ENCODE measurements around the gene LASP1.

LASP1 gene

DNA sequence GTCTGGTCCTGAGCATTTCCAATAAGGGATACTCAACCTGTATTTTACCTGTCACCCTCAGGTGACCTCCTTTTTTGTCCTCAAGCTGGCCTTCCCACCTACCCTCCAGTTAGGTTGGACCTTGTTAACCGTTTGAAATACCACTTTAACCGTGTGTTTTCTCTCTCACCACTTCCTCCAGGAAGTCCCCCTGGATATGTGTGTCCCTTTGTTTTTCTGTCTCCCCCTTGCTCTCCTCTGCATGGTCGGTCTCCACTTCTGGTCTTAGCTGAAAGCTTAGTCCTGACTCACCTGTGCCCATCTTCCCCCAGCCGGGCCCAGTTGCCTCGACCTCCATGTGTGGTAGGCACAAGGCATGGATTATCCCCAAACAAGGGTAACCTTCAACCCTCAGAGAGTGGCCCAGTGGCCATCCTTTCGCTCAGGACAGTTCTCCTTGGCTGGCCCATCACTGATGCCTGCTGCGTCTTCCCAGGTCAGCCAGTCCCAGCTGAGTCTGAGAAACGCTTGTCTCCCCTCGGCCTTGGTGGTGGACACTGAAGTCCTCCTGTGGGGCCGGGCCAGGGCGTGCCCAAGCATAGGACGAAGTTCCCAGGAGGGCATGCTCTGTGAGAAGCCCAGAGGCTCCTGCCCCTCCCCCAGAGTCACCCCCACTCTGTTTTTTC, 20.0 kb downstream of the LASP1 start:
- DNase-seq (ENCODE audit: insufficient read length, low spot score): no peak
- no peak for TF ChIP-seq POLR2A (IDR thresholded peaks at IDR 0.05; ENCODE audit: low read depth, low read length)
- no peak for FAIRE-seq

DNA sequence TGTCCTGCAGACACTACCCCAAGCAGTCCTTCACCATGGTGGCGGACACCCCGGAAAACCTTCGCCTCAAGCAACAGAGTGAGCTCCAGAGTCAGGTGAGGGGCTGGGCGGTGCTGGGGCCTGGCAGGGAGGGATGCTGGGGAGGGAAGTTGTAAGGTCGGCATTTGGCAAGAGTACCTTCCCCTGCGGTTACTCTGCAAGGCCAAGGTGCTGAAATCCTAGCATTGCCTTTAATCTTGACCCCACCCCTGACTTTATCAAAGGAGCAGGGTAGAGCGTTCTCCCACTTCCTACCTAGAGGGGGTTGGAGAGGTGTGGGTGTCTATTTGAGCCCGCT, 20.5 kb downstream of the LASP1 start:
- FAIRE-seq: no peak
- TF ChIP-seq POLR2A (IDR thresholded peaks at IDR 0.05; ENCODE audit: low read depth, low read length): no peak
- no peak for DNase-seq (ENCODE audit: insufficient read length, low spot score)

DNA sequence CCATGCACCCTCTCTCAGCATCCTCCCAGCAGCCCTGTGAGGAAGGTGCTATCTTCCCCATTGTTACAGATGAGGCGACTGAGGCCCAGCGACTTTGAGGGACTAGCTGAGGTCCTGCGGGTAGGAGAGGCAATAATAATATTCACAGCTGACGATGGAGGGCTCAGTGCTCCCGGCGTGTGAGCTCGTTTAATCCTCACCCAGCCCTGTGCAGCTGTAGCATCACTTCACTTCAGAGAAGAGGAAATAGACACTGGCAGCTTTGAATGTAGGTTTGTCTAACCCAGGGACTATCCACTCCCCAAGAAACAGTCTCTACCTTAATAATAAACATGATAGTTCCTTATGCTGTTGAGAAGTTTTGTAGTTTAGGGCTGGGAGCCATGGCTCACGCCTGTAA, 21.6 kb downstream of the LASP1 start:
- FAIRE-seq (no peak), DNase-seq (ENCODE audit: insufficient read length, low spot score) (no peak)
- TF ChIP-seq POLR2A (IDR thresholded peaks at IDR 0.05; ENCODE audit: low read depth, low read length): no peak

DNA sequence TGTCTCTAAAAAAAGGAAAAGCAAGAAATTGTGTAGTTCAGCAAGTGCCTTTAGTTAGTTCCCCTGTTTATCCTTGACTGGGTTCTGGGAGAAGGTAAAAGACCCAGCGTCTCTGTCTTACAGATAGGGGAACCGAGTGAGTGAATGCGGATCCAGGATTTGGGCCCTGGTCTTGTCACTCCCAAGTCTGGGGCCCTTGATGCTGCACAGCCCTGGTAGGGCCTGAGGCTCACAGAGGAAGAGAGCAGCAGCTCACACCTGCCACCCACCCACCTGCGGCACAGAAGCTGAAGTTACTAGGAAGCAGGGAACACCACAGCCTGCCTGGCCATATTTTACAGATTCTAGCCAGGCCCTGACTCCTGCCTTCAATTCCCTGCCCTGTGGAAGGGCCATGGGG, 22.2 kb downstream of the LASP1 start:
- FAIRE-seq (no peak), DNase-seq (ENCODE audit: insufficient read length, low spot score) (no peak)
- no peak for TF ChIP-seq POLR2A (IDR thresholded peaks at IDR 0.05; ENCODE audit: low read depth, low read length)

DNA sequence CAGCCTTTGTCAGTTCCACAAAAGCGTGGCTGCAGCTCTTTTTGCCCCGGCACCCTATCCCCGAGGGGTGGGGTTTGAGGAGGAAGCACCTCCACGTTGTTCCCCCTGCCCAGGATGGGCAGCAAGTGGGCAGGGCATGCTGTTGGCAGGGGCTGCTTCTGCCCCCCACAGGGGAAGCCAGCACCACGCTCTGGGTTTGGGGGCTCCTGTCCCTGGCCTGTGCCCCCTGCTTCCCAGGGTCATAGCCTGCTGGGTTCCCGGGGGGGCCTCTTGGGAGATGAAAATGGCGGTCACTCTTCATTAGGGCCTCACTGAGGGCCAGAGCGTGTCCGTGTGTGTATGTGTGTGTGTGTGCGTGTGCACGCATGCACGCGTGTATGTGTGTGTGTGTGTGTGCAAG, 22.8 kb downstream of the LASP1 start:
- FAIRE-seq (no peak), DNase-seq (ENCODE audit: insufficient read length, low spot score) (no peak)
- no peak for TF ChIP-seq POLR2A (IDR thresholded peaks at IDR 0.05; ENCODE audit: low read depth, low read length)

DNA sequence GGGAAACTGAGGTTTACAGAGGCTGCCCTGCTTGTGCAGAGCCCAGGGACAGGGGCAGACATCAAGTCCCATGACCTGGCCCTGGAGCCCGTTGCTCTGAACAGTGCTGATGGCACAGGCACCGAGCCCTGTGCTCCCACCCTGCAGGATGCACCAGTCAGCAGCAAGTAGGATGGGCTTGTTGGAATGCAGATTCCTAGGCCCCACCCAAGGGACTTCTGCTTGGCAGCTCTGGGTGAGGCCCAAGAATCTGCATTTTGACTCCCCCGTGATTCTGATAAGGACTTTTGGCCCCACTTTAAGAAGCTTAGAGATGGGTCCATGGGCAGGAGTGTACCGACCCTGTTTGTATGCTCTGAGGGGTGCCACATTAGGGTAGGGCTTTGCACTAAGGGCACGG, 23.3 kb downstream of the LASP1 start:
- DNase-seq (ENCODE audit: insufficient read length, low spot score) (no peak), FAIRE-seq (no peak)
- no peak for TF ChIP-seq POLR2A (IDR thresholded peaks at IDR 0.05; ENCODE audit: low read depth, low read length)

DNA sequence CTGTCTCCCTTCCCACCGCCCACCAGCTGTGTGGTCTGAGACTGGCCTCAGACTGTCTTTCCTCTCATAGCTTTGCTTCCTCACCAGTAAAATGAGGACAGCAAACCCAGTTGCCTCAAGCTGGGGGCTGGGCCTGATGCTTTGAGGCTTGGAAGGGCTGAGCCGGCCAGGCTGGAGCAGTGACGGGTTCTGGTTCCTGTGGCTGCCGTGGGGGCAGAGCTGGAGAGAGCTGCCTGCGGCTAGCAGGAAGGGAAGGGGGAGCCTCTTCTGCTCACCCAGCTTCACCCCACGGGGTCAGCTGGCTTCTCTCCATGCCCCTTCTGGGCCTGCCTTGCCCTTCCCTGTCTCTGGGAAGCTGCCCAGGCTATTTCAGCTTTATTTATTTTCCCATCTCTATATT, 23.7 kb downstream of the LASP1 start:
- FAIRE-seq: no peak
- no peak for TF ChIP-seq POLR2A (IDR thresholded peaks at IDR 0.05; ENCODE audit: low read depth, low read length)

DNA sequence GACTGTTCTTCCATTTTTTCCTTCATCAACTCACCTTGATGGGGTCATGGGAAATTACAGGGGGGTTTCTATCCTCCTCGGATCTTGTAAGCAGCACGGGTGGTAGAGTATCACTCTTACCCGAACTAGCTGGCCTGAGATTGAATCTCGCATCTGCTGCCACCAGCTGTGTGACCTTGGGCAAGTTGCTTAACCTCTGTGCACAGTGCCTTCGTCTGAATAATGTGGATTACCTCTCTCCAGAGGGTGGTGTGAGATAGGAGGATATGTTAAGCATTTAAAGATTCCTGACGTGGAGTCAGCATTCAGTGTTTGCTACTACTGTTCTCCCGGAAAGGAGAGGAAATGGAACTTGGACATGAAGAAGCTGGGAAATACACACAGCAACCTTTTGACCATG, 24.4 kb downstream of the LASP1 start:
- DNase-seq (ENCODE audit: insufficient read length, low spot score): no peak
- no peak for TF ChIP-seq POLR2A (IDR thresholded peaks at IDR 0.05; ENCODE audit: low read depth, low read length)
- FAIRE-seq: no peak

More for the DNA sequence above, 23.7 kb downstream of the LASP1 start:
- DNase-seq (ENCODE audit: insufficient read length, low spot score): no peak

DNA sequence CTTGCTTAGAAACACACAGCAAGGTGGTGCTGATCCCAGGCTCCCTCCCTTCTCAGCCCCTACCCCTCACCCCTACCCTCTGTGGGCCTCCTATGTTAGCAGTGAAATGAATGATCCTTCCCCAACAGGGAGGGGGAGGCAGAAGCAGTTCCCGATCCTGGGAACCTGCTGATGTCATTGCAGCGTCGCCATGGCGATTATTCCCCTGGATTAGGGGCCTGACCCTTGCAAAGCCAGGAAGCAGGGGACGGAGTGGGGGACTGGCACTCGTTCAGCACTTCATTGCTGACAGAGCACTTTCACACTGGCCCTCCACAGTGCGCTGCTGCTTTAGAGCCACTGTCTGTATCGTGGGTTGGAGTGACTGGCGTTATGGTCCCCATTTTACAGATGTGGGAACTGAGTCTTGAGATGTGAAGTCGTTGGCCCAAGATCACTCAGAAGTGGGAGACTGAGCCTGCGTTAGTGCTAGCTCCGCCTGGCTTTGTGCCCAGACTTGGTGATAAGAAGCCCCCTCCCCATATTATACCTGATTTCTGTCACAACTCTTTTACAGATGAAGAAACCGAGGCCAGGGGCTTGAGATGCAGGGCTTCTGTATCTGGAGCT, 26.6 kb downstream of the LASP1 start:
- FAIRE-seq: no peak
- no peak for TF ChIP-seq POLR2A (IDR thresholded peaks at IDR 0.05; ENCODE audit: low read depth, low read length)
- DNase-seq (ENCODE audit: insufficient read length, low spot score): no peak

DNA sequence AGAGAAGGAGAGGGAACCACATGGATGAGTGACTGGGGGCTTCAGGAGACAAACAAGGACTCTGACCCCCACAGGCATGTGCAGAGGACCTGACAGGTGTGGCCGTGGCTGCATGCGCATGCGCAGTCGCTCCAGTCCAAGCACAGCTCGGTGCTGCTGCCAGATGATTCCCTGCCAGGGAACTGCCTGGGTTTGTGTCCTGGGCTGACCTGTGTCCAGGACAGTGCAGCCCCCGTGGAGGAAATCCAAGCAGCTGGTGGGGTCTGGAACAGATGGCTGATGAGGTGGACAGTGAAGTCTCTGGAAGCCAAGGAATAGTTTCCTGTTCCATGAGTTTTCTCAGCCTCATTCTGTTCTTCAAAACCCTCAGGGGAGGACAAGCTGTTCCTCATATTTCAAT, 27.3 kb downstream of the LASP1 start:
- DNase-seq (ENCODE audit: insufficient read length, low spot score): no peak
- TF ChIP-seq POLR2A (IDR thresholded peaks at IDR 0.05; ENCODE audit: low read depth, low read length): no peak
- no peak for FAIRE-seq

DNA sequence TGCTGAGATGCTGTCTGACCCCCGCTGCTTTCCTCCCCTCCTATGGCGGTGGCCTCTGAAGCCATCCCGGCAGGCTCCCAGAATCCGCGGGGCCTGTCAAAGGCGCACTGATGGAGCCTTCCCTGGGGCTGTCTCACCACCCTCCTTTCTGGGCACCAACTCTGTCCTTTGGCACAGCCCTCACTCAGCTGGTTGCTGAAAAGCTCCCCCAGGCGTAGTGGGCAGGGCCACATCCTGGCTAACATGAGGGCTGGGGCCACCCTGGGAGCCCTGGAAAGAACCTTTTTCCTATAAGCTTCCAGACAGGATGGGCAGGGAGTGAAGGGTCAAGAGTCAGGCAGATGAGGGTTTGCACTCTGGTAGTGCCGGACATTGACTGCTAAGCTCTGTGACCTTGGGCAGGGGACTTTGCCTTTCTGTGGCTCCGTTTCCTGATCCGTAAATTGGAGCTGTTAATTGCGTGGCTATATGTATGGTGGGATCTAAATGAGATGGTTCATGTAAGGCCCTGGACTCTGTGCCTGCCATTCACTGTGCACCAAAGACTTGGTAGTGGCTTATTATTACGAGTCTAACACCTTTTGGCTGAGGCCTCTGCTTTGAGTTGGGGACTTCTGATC, 27.9 kb downstream of the LASP1 start:
- no peak for TF ChIP-seq POLR2A (IDR thresholded peaks at IDR 0.05; ENCODE audit: low read depth, low read length)
- FAIRE-seq: no peak
- no peak for DNase-seq (ENCODE audit: insufficient read length, low spot score)

DNA sequence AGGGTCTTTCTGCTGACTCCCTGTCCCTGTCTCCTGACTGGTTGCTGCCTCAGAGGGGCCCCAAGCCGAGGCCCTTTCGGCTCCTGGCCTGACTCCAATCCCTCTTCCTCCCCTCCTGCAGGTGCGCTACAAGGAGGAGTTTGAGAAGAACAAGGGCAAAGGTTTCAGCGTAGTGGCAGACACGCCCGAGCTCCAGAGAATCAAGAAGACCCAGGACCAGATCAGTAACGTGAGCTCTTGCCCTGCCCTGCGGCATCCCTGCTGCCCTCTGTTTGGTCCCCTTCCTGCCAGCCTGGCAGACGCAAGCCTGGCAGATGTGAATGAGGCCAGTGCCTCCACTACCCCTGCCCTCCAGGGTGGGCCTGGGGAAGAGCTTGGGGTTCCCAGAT, 28.4 kb downstream of the LASP1 start:
- no peak for TF ChIP-seq POLR2A (IDR thresholded peaks at IDR 0.05; ENCODE audit: low read depth, low read length)
- DNase-seq (ENCODE audit: insufficient read length, low spot score) (no peak), FAIRE-seq (no peak)

DNA sequence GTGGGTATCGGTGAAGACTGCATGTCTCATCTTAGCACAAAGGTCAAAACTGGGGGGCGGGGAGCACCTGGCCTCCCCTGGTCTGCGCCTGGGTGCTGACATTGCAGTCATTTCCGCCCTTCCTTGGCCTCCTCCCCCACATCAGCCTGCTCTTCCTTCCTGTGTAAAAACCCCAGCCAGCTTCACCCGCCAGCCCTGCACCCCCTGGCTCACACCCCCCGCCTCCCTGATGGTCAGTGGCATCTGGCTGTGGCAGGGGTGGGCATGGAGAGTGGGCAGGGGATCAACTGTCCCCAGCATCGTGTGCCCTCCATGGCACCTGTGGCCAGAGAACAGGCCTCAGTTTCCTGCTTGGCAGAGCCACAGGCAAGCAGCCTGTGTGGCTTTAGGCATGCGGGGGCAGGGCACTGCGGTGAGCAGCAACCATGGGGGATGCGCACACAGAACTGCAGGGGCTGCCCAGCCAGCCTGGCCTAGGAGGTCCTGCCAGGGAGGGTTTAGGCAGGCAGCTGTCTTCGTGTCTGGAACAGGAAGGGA, 29.0 kb downstream of the LASP1 start:
- DNase-seq (ENCODE audit: insufficient read length, low spot score): no peak
- no peak for FAIRE-seq
- TF ChIP-seq POLR2A (IDR thresholded peaks at IDR 0.05; ENCODE audit: low read depth, low read length): no peak

DNA sequence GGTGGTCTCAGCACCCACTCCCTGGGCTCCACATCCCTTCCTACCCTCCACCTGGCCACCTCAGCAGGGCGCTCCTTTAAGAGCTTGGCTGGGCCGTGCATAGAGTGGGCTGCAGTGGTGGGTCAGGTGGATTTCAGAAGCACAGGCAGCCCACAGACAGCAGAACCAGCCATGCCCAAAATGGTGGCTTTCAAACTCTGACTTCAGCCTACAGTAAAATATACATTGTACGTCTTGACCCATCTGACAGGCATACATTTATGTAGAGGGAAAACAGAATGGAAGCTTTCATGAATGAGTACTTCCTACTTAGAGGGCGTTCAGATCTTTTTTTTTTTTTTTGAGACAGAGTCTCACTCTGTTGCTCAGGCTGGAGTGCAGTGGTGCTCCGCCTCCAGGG, 29.6 kb downstream of the LASP1 start:
- TF ChIP-seq POLR2A (IDR thresholded peaks at IDR 0.05; ENCODE audit: low read depth, low read length): no peak
- DNase-seq (ENCODE audit: insufficient read length, low spot score) (no peak), FAIRE-seq (no peak)

All from H54 (cell line).